ENCODE results near the gene CDHR1. TPM values are rescaled to one million over a fixed set of nuclear protein-coding genes. Genes with fewer than 3 reads are reported as not detected.

CDHR1 gene
- total RNA-seq, 4 donors from 2014 or later: under 0.01 to 0.17 (median 0.06) TPM; not detected in 1

- no peaks in the 10 kb centered on the region for H3K36me3 ChIP-seq
- intact Hi-C loops (cut with DNase I): no loop called here
- 86% methylated on average over 1 of the region's 11 CpGs for WGBS
- no peaks in the 10 kb centered on the region for H3K4me1 ChIP-seq
- no peak overlapping the region for H3K4me3 ChIP-seq
- no peak overlapping the region for H3K27ac ChIP-seq (replicated peaks in 1 of 4)
- no peak for TF ChIP-seq CTCF (IDR thresholded peaks at IDR 0.05)
- TF ChIP-seq EP300 (IDR thresholded peaks at IDR 0.05): no peak
- TF ChIP-seq POLR2A (IDR thresholded peaks at IDR 0.05; ENCODE audit: low read depth): no peak
- TF ChIP-seq POLR2AphosphoS5 (IDR thresholded peaks at IDR 0.05): no peak
- no peak for DNase-seq (ENCODE audit: extremely low spot score)
- H3K9me3 ChIP-seq: no peaks in the 10 kb centered on the region
- H3K27me3 ChIP-seq: peaks cover 0 to 53% (median 0%) of the 10 kb centered on the region in 4 donors
Observed at GRCh38 chr10:84201682-84202081, 7.3 kb downstream of the CDHR1 start.

DNA sequence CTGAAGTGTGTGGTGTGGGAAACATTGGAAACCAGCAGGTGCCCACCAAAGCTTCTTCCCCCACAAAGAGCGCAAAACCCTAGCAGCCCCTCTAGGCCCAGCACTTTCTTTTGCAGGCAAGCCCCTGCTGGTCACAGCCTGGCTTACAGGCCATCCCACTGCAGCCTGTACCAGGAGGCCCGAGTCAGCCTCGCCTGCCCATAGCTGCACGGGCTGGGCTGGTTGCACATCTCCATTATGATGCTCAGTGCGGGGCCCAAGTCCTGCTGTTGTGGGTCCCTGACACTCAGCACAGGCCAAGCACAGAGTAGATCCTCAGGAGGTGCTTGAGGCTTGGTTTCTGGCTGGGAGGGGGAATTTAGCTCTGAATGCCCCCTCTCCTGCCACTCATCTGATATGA, 8.0 kb downstream of the CDHR1 start:
- peaks cover 0 to 53% (median 0%) of the 10 kb centered on the region in 4 donors for H3K27me3 ChIP-seq
- H3K27ac ChIP-seq (replicated peaks in 1 of 4): no peak overlapping the region
- no peaks in the 10 kb centered on the region for H3K36me3 ChIP-seq
- no peak overlapping the region for H3K4me3 ChIP-seq
- no peak for DNase-seq (ENCODE audit: extremely low spot score)
- TF ChIP-seq POLR2AphosphoS5 (IDR thresholded peaks at IDR 0.05): no peak
- TF ChIP-seq POLR2A (IDR thresholded peaks at IDR 0.05; ENCODE audit: low read depth): no peak
- no peak for TF ChIP-seq CTCF (IDR thresholded peaks at IDR 0.05)
- TF ChIP-seq EP300 (IDR thresholded peaks at IDR 0.05): no peak
- intact Hi-C loops (cut with DNase I): no loop called here
- H3K9me3 ChIP-seq: no peaks in the 10 kb centered on the region
- H3K4me1 ChIP-seq: no peaks in the 10 kb centered on the region
- WGBS: 93% methylated on average over 5 of the region's 5 CpGs

DNA sequence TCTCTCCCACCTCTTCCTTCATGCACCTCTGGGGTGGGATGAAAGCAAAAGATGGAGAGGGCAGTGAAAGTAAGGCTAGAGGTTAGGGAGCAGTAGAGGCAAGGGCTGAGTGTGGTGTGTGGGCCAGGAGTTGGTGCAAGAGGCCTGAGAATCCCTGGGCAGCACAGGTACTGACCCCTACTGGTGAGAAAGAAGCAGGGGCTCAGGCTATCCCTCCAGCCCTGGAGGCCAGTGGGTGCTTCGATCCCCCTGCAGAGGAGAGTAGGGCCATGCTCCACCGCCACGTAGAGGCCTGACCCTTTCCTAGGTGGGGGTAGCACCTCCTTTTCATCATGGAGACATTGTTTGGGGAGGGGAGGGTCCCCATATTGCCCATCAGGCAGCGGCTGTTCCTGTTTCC, 9.8 kb downstream of the CDHR1 start:
- WGBS: 85% methylated on average over 4 of the region's 4 CpGs
- Histone ChIP-seq H3K27ac (replicated peaks in 1 of 4) (no peak overlapping the region), H3K27me3 (peaks cover 0 to 45% (median 0%) of the 10 kb centered on the region in 4 donors), H3K9me3 (no peaks in the 10 kb centered on the region), H3K36me3 (no peaks in the 10 kb centered on the region), H3K4me3 (no peak overlapping the region), H3K4me1 (no peaks in the 10 kb centered on the region)
- intact Hi-C loops (cut with DNase I): no loop called here
- TF ChIP-seq EP300 (IDR thresholded peaks at IDR 0.05): no peak
- no peak for DNase-seq (ENCODE audit: extremely low spot score)

DNA sequence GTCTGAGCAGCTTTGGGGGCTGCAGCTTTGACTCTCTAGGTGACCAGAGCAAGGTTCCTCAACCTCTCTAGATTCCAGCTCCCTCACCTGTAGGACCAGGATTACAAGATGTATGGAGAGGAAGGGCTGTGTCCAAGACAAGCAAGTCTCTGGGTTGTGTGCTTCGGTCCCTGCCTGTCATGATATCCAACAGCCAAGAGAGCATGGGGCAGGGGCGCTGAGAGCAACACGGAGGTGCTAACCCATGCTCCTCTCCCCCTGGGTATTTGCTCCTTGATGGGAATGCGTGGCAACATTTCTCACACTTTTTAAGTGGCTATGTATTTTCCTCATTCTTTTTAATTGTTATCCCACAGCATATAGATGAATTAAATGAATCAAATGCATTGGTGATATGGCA, 10.3 kb downstream of the CDHR1 start:
- H3K27ac ChIP-seq (replicated peaks in 1 of 4): no peak overlapping the region
- TF ChIP-seq EP300 (IDR thresholded peaks at IDR 0.05): no peak
- no peak for TF ChIP-seq POLR2AphosphoS5 (IDR thresholded peaks at IDR 0.05)
- TF ChIP-seq CTCF (IDR thresholded peaks at IDR 0.05): no peak
- no peak for TF ChIP-seq POLR2A (IDR thresholded peaks at IDR 0.05; ENCODE audit: low read depth)
- no peak for DNase-seq (ENCODE audit: extremely low spot score)
- no peaks in the 10 kb centered on the region for H3K4me1 ChIP-seq
- no peak overlapping the region for H3K4me3 ChIP-seq
- no peaks in the 10 kb centered on the region for H3K9me3 ChIP-seq
- no peaks in the 10 kb centered on the region for H3K36me3 ChIP-seq
- WGBS: 81% methylated on average over 4 of the region's 4 CpGs
- H3K27me3 ChIP-seq: peaks cover 0 to 45% (median 0%) of the 10 kb centered on the region in 4 donors
- intact Hi-C loops (cut with DNase I): no loop called here

DNA sequence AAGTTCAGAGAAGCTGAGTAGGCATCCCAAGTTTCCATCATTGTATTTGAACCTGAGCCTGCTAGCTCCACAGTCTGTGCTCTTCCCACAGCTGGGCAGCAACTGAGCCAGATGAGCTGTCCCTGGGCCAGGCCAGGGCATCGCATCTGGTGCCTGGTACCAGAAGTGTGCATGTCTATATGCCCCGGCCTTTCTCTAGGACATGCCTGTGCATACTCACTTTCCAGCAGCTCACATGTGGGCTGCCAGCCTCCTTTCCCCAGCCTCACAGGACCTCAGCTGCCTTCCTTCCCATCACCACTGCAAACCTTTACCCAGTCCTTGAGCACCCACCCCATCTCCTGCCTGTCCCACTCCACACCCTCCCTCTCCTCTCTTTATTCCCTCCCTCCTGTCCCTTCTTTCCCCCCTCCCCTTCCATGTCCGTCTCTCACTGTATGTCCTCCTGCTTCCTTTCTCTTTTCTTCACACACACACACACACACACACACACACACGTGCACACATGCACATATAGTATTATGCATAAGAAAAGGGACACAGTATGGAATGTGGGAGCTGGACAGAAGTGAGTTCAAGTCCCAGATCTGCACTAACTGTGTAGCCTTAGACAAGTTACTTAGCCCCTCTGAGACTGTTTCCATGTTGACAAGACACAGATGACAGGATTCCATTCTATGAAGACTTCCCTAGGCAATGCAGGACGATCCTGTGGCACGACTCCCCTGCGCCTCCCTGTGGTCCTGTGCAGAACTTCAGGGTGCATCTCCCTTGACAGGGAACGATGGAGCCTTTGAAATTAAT, 10.9 kb downstream of the CDHR1 start:
- no peak for TF ChIP-seq POLR2A (IDR thresholded peaks at IDR 0.05; ENCODE audit: low read depth)
- no peak for TF ChIP-seq EP300 (IDR thresholded peaks at IDR 0.05)
- TF ChIP-seq POLR2AphosphoS5 (IDR thresholded peaks at IDR 0.05): no peak
- peak in 2 of 3 experiments; percentile 8 to 35 for TF ChIP-seq CTCF (IDR thresholded peaks at IDR 0.05)
- Histone ChIP-seq H3K9me3 (no peaks in the 10 kb centered on the region), H3K27ac (replicated peaks in 1 of 4) (no peak overlapping the region), H3K4me3 (no peak overlapping the region), H3K4me1 (no peaks in the 10 kb centered on the region), H3K36me3 (no peaks in the 10 kb centered on the region), H3K27me3 (peaks cover 0 to 45% (median 0%) of the 10 kb centered on the region in 4 donors)
- intact Hi-C loops (cut with DNase I): no loop called here
- DNase-seq (ENCODE audit: extremely low spot score): no peak
- WGBS: 72% methylated on average over 4 of the region's 8 CpGs

All from esophagus muscularis mucosa (tissue), 4 donors.